GM18517 (cell line): ENCODE results near the gene FBXL20.
"Not testable (repeated sequence)": the region's sequence is repeated elsewhere in the genome, so short reads cannot be mapped to it uniquely, and the experiment has no call there.

Source experiments
- ATAC-seq: cut with Tn5 transposase; IDR thresholded peaks from one replicate; pipeline ENCODE4 v1.9.1; 2021; ENCODE audit warnings: mild to moderate bottlenecking, moderate library complexity; ENCODE audit not compliant: unreplicated experiment

FBXL20 gene

DNA sequence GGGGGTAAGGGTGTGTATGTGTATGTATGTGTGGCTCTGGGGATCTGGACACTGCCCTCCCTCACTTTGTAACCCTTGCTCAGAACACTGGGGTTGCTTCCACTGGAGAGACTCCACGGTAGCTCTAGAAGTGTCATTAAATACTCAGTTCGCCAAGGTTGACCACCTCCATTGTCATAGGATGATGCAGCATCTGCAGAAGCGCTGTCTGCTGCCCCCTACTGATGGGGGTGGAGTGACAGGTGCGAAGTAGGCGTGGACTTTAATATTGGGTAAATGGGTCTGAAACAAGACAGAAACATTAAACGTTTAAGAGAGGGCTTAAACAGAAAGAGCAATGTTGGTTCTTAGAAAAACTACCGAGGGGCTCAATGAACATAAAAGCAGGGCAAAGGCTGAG lies 140.1 kb downstream of the FBXL20 start:
- ATAC-seq, result no peak

DNA sequence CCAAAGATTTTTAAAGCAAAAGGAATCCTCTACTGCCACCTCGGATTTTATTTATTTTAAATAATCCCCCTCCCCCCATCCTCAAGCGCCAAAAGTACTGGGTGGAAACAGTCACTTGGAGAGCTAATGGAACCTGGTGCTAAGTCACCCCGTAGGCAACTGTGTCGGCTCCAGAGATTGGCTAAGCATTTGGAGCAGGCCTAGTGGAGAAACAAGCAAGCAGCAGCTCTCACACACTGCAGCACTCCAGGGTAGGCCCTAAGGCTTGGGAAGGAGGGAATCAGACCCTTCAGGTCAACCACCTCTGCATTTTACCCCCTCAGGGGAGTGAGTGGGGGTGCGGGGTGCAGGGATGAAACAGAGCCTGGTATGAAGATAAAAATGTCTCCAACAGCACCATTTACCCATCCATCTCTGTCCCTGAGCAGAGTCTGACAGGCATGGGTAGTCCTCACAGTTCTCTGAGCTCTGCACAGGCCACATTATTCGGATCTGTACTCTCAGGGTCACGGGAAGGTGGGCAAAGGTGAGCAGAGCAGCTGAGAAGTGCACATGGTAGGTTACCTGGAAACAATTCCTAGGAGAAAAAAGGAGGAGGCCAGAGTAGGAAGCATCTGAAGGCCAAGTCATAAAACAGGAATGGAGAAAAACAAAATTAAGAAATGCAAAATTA lies 148.5 kb downstream of the FBXL20 start:
- ATAC-seq, result no peak

DNA sequence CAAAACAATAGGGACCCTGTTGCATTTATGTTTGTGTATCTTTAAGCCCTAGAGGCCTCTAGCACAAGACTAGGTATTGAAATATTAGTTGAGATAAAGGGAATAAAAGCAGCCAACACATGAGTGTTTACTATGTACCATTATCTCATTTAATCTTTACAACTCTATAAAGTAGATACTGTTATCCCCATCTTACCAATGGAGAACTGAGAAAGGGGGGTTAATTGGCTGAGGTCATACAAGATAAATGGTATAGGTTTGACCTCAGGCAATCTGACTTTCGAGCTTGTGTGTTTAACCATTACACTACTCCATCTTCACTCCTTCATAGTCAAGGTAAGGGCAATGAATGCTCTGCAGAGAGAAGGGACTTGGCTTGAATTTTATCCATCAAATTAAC lies 149.4 kb downstream of the FBXL20 start:
- ATAC-seq, result no peak

DNA sequence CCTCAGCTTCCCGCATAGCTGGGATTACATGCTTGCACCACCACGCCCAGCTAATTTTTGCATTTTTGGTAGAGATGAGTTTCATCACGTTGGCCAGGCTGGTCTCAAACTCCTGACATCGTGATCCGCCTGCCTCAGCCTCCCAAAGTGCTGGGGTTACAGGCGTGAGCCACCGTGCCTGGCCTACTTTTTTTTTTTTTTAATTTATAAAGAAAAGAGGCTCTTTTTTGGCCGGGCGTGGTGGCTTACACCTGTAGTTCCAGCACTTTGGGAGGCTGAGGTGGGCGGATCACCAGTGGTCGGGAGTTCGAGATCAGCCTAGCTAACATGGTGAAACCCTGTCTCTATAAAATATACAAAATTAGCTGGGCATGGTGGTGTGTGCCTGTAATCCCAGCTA lies 151.3 kb downstream of the FBXL20 start:
- ATAC-seq, result not testable (repeated sequence)

DNA sequence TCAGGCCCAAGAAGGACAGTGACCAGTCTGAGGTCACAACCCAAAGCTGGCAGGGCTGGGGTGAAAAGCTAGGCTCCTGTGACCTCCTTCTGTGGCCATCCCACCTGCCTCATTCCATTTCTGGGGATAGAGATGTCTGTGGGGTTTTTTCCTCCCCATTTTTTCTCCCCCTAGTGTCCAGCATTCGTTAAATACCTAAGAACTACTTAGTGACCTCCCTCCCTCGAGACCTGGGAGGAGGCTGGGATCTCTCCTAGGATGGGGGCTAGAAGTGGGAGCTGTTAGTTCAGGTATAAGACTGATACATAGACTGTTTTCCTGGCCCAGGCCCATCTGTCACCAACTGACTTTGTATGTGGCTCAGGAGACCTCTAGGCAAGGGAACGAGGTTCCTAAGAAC lies 155.2 kb downstream of the FBXL20 start:
- no peak for ATAC-seq

DNA sequence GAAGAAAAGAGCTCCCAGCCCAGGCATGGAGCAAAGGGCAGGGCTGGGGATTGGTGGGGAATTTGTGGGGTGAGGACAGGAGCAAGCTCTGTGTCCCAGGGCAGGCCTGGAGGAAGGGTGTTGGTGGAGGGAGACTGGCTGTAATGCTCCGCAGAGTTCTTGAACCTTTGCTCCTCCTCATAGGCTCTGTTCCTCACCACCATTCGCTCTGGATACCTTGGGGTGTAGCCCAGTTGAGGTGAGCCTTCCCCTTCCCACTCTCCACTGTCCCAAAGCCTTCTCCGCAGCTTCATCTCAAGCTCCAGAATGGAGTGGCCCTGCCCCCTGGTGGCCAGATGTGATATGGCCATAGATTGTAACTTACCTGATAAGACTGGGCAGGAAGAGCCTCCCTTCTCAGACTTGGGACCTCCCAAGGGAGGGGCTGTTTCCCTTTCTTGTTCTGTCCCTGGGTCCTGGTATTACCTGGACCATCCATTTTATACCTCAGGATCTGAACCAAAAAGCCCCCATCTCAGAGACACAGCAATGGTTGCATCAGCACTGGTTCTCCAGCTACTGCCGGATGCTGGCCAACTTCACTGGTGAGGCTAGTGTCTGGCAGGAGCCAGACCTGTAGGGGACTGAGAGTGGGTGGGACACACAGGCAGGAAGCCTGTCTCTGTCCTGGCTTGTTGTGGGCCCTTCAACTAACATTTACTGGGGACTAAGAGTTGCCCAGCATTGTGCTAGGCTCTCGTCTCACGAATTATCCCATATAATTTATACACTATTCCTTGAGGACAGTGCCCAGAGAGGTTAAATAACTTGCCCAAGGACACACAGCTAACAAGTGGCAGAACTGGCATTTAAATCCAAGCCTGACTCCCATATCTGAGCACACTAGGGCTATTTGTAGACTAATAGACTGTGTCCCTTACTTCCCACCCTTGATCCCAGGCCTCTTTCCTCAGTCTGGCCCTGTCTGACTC lies 156.5 kb downstream of the FBXL20 start:
- ATAC-seq, result no peak

DNA sequence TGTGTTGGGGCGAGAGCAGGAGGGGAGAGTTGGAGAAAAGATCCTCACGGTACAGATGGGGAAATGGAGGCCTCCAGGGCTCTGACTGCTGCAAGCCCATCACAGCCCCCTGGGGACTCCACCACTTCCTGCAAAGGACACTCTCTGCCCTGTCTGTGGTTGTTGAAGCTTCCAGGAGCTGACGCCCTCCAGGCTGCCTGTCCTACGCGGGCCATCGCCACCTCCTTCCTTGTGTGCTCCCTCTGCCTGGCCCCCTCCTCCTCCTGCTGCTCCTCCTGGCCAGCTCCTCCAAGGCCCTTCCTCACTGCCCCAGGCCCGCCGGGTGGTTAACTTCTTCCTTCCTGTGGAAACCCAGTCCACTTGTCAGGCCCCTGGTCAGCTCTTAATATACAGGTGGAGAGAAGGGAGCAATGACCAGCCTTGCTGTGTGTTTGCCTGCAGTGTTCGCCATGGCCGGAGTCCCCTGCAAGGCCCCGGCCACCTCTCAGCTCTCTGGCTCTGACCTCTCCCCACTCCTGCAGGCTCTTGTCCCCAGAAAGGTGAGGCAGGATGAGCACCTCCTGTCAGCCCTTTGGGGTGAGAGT lies 157.3 kb downstream of the FBXL20 start:
- ATAC-seq, result no peak

DNA sequence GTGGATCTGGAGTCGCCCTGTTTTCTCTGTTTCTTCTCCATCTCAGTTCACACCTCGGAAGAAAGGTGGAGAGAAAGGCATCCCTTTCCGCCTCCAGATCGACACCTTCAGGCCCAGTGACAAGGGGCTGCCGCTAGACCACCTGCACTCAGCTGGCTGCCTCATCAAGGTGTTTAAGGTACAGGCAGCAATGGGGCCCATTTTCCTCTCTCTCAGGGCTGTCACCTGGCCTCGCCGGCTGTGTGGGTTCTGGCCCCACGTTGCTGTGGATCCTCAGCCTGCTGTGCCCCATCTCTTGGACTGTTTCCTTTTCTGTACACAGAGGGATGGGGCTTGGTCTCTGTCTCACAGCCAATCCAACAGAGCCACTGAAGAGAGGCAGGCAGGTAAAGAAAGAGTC lies 158.3 kb downstream of the FBXL20 start:
- ATAC-seq, result no peak

DNA sequence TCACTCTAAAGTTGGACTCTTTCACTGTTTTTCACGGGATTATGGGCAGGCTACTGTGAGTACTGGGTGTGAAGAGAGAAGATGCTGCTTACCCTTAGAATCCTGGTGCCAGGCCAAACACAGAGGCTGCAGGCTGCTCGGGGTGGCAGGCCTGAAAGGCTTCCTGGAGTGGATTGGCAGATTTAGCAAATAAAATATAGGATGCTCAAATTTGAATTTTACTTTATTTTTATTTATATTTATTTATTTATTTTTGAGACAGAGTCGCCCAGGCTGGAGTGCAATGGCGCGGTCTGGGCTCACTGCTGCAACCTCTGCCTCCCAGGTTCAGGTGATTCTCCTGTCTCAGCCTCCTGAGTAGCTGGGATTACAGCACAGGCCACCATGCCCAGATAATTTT lies 160.8 kb downstream of the FBXL20 start:
- no peak for ATAC-seq

DNA sequence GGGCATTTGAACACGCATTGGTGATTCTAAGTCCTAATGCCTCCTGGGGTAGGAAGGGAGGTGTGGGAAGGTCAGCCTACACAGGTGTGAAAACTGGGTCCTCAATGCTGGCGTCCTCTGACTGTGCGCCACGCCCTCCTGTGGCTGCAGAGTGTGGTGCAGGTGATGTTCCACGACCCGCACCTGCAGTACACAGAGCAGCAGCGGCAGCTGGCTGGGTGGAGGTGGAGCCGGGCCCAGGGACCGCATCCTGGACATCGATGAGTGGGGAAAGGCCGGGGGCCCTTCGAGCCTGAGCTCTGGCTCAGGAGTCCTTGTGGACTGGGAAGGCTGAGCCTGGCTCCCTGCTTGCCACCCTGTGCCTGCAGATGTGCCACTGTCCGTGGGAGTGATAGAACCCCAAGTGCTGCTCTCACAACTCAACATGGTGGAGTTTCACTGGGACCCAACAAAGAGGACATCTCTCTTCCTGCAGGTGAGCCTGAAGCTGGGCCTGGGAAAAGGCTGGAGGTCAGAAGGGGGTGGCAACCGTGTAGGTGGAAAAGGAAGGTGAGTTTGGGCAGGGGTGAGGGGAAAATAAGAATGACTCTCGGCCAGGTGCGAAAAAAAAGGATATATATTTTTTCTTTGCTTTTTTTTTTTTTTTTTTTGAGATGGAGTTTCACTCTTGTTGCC lies 161.6 kb downstream of the FBXL20 start:
- ATAC-seq, result no peak

DNA sequence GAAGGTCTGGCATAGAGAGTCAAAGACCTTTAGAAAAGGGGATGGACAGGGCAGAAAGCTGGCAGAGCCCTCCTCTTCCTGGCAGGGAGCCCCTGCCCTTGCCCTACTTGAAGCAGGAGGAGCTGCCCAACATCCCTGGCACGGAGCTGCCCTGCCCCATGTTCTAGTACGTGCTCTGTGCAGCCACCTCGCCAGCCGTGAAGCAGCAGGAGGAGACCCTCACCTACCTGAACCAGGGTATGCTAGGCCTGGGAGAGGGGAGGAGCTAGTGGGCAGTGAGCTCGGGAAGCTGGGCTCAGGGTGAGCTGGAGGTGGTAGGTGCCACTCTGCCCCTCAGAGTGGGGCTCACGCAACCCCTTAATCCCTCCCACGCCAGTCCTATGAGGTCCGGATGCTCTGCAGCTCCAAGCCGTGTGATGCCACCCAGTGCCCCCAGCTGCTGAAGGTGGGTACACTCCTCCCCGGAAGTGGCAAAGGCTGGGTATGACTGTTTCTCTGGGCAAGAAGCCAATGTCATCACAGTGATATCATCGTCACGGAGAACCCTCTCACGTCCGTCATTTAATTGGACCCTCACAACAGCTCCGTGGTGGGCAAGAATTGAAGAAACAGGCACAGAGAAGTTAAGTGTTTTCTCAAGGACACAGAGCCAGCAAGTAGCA lies 163.0 kb downstream of the FBXL20 start:
- ATAC-seq, result no peak

DNA sequence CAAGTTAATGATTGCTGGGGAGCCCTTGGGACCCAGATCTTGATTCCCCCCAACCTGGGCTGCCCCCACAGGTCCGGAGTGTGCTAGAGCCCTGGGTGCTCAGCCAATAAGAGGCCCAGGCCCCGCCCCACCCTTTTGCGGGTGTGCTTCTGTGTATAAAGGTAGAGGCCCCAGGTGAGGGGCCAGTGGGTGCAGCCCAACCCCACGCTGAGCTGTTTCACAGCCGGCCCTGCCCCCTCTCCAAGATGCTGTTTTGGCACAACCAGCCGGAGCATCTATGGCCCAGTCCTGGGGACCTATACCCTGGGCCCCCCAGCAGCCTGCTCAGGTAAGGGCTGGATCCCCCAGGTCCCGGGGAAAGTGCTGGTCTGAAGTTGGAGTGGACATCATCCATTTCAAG lies 163.8 kb downstream of the FBXL20 start:
- ATAC-seq, result no peak

DNA sequence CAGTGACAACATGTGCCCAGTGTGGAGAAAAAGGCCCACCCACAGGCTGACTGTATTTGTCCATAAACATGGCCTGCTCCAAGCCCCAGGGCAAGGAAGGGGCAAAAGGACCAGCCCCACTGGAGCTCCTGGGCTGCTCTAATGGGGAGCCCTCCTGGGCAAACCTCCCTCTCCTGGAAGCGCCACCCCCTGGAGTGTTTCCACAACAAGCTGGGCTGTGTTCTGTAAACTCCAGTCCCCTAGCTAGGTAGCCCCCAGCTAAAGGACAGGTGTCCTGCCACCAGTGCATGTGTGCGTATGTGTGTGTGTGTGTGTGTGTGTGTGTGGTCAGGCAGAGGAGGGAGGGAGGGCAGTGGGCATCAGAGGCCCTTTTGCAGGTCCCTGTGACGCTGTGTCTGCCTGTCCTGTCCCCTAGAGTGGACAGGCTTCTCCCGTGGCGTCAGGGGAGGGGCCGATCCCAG lies 164.4 kb downstream of the FBXL20 start:
- no peak for ATAC-seq

DNA sequence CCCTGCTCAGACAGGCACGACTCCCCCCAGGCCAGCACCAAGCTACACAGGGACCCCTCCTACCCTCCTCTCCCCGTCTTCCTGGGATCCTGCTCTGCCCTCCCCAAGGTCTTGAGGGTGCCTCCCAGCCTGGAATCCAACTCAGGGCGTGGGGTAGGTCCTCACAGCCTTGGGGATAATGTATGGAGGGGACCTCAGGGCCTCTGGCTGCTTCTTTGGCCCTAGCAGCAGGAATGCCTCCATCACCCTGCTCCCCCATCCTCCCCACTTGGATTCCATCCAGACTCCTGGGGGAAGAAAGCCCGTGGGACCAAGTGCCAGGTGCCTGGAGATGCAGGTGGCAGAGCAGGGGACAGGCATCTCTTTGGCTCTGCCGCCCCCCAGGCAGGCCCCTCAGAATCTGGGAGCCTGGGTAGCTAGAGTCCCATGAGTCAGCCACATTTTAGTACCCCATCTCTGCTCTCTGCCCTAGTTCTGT lies 164.9 kb downstream of the FBXL20 start:
- no peak for ATAC-seq

DNA sequence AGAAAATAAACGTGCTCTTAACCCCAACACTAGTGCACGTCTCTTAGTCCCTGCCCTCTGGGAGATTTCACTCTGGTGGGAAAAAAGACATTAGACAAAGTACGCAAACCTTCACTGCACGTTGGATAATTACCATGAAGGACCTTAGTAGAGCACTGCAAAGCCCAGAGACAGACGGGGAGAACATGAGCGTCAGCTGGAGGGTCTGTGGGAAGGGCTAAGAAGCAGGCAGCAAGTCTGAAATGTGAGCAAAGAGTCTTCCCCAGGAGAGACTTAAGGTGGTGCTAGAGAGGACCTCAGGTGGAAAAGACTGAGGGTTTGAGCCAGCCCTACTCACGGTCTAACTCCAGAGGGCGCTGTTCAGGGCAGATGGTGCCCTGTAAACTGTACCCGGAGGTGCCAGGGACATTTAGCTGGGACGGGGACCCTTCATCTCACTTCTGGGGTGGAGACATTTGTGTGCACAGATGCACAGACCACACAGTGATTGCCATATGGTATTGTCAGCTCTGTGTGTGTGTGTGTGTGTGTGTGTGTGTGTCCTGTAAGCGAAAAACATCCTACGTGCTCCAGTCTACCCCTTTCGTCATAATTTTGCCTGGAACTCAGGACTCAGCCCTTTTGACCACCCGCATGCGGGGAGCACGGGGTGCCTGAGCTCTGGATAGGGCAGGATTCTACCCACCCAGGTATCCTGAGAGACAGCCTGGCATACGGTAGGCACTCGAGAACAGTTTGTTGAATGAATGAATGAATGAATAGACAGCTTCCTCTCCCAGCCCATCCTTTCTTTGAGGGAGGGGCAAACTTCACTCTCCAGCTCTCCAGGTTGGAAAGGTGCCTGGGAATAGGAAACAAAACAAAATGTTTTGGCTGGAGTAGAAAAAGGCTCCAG lies 165.6 kb downstream of the FBXL20 start:
- no peak for ATAC-seq

DNA sequence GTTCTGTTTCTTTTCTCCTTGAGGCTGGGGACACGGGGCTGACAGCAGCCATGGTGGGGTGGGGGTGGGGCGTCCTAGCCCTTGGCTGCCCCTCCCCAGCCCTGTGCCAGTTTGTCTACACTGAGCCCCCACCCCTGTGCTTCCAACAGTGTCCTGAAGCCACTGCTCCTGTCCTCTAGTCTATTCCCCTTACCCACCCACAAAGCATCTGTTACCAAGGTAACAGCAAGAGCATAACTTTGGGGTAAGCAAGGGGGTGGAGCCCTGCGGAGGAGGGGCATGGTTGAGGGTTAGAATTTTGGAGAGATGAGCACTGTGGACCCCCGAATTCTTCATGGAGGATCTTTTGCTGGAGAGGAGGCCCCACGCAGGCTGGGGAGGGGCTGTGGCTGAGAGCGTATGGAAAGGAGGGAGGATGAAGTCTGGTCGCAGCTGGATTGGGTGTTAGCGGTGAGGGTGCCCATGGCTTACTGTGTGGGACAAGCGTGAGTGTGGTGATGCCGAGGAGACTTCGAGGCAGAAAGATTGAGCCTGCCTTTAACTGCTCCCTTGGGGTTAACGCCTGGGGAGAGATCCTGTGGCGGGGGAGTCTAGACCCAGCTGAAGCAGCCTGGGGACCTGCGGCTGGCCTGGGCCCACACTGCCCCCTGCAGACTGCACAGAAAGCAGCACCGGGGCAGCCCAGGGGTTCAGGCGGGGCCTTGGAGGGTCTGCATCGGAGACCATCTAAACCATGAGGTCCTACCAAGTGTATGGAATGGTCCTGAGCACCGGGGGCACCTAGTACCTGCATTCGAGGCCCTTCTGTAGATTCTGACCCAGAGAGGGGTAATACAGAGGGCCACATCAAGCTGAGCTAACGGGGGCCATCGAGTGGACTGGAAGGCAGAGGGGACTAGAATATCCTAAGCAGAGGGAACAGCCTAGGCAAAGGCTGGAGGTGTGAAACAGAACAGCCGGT lies 169.6 kb downstream of the FBXL20 start:
- ATAC-seq, result no peak

DNA sequence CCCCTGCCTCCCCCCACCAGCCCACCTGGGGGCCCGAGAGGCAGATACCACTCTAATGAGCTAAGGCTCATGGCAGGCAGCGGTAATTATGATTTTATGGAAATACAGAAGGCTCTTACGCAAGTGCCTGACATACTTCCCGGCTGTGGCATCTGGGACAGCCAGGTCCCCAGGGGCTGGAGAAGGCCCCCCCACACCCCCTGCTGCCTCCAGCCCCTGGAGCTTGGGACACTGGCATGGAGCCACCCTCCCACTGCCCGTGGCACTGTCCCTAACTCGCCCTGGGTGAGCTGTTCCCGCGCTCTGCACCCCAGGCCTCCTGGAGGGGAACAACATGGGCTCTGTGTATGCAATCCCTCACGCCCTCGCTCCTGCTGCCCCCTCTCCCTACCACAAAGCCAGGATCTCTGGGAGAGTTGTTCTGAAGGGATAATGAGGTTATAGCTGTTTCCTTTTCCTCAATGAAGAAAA lies 170.3 kb downstream of the FBXL20 start:
- ATAC-seq, result no peak

DNA sequence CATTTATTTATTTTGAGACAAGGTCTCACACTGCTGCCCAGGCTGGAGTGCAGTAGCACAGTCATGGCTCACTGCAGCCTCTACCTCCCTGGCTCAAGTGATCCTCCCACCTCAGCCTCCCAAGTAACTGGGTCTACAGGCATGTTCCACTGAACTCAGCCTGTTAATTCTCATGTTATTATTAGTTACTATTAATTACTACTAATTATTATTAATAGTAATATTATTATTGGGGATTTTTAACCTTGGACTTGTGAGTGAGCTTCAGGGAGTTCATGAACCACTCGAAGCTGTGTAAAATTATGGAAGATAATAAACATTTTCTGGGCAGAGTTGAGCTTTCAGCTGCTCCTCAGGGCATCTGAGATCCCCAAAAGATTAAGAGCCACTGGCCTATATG lies 171.1 kb downstream of the FBXL20 start:
- ATAC-seq, result no peak
